ENCODE measurements around the gene PKD2L2.
"Not testable (repeated sequence)": the region's sequence is repeated elsewhere in the genome, so short reads cannot be mapped to it uniquely, and the experiment has no call there.

The PKD2L2 gene

DNA sequence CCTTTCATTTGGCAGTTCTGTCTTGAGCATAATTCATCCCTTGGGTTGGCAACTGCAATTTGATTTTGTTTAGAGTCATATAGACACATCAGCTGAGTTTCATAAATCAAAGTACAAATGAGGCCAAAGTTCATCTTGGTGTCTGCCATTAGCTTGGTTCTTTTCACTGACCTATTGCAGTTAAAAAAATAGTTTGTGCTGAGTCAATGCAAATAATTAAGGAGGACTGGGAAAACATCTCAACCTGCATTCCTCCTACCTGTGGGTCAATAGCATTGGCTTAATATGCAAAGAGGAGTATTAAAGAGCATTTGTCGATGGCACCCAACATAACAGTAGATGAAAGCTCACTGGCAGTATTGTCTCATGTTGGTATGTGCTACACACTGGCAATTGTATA is 1.6 kb downstream of the PKD2L2 start:
- no peak for DNase-seq

DNA sequence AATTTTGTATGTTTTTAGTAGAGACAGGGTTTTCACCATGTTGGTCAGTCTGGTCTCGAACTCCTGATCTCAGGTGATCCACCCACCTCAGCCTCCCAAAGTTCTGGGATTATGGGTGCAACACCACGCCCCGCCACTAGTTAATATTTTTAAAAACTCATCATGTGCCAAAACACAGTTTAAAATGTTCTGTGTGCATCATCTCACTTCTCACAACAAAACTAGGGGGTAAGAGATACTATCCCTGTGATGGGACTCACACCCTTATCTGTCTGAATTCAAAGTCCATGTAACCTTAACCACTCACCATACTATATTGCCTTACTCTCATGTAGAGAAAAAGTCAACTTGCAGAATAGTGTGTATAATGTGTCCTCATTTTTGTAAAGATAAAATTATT is 2.6 kb downstream of the PKD2L2 start:
- DNase-seq: no peak

DNA sequence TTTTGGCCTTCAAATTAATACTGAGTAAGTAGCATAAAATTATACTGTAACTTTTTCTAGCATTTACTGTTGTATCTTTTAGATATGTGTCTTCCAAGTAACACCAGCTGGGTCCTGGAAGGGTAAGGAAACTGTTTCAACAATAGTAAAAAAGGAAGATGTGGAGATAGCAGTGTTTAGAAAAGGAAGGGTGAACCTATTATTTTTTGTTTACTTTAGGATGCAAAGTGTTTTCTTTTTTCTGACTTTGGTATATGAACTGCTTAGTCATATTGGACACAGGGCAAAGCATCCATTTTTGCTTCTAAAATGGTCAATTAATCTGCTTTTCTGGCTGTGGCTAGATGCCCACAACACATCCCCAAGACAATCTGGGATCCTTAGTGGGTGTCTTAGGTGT is 5.3 kb downstream of the PKD2L2 start:
- DNase-seq: no peak

DNA sequence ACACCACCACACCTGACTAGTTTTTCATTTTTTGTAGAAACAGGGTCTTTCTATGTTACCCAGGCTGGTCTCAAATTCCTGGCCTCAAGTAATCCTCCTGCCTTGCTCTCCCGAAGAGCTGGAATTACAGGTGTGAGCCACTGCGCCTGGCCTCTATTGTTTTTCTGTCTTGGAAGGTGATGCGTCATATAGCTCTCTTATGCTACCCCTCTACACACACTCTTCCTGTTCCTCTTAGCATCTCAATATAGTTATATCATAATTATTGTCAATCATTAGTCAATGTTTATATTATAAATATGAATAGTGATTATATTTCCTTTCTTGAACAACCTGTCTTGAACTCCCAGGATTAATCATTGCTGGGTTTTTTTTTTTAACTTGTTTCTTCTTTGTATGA is 7.3 kb downstream of the PKD2L2 start:
- no peak for DNase-seq

DNA sequence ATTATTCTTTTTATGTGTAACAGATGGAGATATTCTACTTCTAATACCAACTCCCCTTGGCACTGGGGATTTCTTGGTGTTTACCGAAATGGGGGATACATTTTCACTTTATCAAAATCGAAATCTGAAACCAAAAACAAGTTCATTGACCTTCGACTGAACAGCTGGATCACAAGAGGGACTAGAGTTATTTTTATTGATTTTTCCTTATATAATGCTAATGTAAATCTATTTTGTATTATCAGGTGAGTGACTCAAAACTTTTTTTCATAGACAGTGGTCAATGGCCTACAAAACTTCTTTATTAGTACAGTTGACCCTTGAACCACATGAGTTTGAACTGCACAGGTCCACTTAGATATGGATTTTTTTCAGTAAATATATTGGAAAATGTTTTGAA is 10.2 kb downstream of the PKD2L2 start:
- no peak for DNase-seq

DNA sequence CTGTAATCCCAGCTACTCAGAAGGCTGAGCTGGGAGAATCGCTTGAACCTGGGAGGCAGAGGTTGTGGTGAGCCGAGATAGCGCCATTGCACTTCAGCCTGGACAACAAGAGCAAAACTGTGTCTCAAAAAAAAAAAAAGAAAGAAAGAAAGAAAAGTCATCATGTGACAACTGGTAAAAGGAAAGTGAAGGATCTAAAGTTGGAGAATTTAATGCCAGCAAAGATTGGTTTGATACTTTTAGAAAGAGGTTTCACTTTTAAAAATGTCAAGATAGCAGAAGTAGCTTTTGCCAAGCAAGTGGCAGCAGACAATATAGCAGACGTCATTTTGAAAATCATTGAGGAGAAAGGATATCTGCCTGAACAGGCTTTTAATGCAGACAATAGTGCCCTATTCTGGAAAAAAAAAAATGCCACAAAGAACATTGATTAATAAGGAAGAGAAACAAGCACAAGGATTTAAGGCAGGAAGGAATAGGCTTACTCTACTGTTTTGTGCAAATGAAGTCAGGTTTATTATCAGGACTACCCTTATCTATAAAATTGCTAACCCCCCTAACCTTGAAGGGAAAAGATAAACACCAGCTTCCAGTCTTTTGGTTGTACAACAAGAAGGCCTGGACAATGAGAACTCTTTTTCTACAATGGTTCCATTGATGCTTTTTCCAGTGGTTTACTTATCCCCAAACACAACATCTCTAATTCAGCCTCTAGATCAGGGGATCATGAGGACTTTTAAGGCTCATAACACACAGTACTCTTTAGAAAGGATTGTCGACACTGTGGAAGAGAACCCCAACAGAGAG is 12.0 kb downstream of the PKD2L2 start:
- no peak for DNase-seq

DNA sequence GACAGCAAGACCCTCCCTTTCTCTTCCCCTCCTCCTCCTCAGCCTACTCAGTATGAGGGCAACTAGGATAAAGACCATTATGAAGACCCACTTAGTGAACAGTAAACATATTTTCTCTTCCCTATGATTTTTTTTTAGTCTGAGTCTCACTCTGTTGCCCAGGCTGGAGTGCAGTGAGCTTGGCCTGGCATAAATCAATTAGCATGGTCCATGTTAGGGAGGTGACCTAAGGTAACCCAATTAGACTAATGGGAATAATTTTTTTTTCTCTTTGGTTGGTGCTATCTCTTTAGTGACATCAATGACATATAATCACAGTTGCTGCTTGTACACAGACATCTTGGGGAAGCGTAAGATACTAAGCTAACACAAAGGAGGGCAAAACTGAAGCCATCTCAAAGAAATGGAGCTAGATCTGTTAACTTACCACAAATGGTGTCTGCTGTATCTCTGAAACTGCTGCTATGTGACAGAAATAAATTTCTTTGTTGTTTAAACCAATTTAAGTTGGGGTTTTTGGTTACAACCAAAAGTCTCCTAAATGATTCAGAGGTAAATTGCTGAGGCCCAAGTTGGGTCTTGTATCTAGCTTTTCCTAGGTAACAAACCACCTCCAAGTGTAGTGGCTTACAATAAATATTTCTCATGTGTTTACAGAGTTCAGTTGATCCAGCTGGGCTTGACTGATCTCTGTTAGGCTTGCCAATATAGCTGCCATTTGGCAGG is 13.3 kb downstream of the PKD2L2 start:
- DNase-seq: no peak

DNA sequence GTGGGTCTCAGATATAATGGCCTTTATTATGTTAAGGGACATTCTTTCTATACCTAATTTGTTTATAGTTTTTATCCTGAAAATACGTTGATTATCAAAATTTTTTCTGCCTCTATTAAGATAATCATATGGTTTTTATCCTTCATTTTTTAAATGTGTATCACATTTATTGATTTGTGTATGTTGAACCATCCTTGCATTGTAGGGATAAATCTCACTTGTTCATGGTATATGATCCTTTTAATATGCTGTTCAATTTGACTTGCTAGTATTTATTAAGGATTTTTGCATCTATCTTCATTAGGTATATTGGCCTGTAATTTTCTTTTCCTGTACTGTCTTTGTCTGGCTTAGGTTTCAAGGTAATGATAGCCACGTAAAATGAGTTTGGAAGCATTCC is 25.5 kb downstream of the PKD2L2 start:
- DNase-seq: no peak

DNA sequence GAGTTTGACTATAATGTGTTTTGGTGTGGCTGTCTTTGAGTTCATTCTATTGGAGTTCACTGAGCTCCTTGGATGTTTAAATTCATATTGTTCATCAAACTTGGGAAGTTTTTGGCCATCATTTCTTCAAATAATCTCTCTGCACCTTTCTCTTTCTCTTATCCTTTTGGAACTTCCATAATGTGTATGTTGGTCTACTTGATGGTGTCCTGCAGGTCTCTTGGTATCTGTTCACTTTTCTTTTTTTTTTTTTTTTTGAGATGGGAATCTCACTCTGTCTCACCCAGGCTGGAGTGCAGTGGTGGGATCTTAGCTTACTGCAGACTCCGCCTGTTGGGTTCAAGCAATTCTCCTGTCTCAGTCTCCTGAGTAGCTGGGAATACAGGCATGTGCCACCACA is 27.7 kb downstream of the PKD2L2 start:
- no peak for DNase-seq

DNA sequence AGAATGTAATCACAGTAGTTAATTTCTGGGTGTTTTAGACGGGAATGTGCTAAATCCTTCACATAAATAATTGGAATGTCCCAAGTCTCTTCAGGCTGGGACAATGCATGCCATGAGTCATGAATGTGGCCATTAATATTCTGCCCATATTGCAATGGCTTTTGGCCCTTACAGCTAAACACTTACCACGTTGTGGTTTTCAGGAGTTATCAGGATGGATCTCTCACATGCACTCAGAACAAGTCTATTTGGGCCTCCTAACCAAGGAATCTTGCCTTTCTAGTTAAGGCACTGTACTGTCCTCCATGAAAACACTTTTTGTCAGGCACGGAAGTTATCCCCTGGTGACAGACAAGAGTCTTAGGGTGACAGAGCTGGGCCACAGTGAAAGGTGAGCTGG is 32.7 kb downstream of the PKD2L2 start:
- DNase-seq: peak; percentile 63

DNA sequence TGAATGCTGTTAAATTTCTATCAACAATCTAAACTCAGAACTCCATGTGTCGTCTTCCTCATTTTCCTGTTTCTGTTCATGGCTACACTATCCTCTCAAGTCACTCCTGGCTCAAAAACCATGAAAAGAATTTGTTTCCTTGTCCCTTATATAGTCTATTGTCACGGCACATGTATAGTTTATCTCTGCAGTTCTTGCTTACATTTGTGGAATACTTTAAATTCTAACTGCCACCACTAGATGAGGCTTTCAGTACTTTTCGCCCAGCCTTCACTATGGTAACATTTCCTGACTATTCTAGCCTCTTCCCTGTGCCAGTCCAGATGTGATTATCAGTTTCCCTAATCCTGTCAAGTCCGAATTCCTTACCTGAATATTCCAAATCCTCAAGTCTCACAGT is 34.6 kb downstream of the PKD2L2 start:
- peak; percentile 8 for DNase-seq

DNA sequence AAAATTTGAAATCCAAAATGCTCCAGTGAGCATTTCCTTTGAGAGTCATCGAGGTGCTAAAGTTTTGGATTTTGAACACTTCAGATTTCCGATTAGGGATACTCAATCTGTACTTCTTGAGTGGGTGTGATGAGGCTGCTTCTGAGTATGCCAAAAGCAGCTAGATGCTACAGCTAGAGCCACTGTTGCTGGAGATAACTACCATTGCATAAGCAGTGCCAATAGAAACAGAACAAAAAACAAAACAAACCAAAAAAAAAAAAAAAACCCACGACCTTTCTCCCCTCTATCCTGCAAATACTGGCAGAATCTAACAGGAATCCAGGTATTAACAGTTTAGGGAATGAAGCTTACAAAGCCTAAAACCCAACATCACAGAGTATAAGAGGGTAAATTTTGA is 43.5 kb downstream of the PKD2L2 start:
- DNase-seq: no peak

DNA sequence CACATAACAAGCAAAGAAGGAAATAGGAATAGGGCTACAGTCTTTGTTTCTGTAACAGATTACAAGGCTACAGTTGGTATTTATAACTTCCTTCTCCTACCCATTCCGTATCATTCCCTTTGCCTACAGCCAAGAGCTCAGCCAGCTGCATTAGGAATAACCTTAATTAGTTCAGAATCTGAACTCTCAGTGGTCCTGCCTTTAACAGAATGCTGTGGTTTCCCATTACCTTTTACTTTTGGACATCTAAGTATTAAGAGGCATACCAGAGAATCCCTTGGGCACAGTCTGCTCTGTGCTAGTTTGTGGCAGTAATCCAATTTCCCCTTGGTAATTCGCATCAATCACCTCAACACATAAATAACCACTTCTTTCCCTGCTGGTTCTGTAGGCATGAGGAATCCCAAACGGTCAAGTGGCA is 44.2 kb downstream of the PKD2L2 start:
- peak; percentile 67 for DNase-seq

DNA sequence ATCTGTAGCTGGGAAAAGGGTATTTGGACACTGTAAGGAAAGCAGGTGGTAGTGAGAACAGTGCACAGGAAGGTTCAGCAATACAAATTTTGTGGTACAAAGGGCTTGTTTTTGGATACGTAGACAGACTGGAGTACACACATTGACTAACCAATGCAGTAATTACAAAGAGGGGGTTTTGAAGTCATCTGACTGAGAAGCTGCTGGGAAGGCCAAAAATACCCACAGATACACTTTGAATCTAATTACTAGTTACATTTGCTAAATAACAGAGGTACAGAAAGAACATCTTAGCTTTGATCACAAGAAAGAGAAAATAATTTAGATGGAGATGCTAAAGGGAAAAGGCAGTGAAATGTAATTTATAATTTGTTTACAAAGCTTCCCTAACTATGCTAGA is 45.9 kb downstream of the PKD2L2 start:
- DNase-seq: no peak

DNA sequence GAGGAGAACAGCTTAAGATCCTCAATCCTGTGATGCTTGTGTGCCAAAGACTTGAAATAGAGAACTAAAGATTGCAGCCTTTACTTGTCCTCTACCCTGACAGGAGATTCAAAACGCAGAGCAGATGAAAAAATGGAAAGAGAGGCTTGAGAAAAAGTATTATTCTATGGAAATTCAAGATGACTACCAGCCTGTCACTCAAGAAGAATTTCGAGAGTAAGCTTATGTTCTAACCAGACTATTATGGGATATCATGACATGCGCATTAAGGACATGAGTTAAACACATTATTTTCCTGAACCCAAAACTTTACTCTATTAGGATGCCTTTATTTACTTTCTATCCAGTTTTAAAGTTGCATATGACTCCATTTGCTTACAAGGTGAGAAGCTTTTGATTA is 46.4 kb downstream of the PKD2L2 start:
- DNase-seq: no peak

DNA sequence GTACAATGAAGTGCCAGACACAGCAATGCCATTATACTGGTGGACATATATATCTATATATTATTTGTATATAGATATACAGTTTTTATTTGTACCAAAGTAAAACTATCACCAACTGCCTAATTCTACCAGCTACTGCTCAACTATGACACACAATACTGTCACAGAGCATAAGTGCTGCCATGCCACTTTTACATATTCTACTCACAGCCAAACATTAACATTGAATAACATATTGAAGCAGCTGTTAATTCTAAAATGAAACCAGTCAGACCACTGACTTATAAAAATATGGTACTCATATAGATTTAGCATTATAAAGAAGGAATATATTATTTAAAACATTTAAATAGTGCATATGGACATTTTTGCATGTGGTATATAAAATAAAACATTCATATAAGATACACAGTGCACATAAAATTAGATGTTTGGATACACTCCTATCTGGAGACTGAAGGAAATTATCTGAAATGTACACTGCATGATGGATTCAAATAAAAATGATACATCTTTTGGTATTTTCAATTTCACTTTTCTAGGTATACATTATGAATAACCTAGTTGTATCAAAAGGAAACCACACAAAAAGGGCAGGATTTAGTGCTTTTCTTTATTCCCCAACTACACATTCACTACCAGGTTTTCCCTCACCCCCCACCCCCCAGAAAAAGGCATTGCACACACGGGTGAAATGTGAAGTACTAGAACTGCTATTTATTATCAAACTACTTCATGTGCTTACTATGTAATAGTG is 48.9 kb downstream of the PKD2L2 start:
- no peak for DNase-seq

DNA sequence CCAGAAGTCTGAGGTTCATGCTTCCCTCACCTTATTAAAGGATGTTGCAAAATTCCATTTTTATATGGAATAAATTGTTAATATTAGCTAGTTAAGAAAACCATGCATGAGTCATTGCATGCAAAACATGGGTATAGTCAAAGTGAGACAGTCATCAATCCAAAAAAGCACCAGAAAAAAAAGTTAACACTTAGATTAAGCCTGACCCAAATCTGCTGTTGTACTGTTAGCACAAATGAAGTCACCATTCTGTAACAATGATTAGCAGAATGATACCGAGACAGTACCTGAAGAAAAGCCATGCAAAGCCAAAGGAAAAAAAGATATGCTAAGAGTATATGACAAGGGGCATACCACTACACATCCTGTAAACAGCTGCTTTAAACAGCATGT is 49.5 kb downstream of the PKD2L2 start:
- no peak for DNase-seq

DNA sequence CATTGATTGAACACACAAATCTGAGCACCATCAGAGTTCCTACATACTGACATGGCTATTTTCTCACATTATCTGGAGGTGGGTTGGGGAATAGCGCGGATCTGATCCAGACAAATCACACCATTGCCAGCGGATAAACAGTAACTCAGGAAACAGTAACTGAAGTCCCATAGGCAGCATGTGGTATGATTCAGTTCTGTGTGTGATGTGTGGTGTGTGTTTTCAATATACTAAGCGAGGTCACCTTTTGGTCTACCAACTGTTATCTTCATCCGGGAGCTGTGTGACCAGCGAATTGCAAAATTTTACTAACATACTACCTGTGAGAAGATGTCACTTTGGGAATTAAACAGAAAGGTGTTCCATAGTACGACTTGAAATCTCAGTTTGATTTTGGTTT is 50.1 kb downstream of the PKD2L2 start:
- no peak for DNase-seq

DNA sequence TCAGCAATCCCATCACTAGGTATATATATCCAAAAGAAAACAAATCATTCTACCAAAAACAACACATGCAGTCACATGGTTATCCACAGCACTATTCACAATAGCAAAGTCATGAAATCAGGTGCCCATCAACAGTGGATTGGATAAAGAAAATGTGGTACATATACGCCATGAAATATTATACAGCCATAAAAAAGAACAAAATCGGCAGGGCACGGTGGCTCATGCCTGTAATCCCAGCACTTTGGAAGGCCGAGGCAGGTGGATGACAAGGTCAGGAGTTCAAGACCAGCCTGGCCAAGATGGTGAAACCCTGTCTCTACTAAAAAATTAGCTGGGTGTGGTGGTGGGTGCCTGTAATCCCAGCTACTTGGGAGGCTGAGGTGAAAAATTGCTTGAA is 55.0 kb downstream of the PKD2L2 start:
- not testable (repeated sequence) for DNase-seq

DNA sequence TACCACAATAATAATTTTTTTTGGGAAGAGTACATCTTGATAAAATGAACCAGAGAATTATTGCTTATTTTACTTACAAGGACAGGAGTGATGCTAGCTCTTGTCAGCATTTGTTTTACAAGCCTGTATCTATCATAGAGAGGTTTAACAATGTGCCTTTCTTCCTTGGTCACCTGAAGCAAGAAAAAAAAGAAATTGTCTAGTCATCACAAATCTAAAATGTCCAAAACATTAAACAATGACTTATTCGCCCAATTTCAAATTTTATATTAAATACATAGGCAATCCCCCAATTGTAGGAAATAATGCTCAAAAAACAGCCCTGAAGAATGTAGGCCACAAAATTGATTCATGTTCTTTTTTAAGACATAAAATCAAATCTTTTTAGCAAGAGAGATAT is 56.6 kb downstream of the PKD2L2 start:
- no peak for DNase-seq

DNA sequence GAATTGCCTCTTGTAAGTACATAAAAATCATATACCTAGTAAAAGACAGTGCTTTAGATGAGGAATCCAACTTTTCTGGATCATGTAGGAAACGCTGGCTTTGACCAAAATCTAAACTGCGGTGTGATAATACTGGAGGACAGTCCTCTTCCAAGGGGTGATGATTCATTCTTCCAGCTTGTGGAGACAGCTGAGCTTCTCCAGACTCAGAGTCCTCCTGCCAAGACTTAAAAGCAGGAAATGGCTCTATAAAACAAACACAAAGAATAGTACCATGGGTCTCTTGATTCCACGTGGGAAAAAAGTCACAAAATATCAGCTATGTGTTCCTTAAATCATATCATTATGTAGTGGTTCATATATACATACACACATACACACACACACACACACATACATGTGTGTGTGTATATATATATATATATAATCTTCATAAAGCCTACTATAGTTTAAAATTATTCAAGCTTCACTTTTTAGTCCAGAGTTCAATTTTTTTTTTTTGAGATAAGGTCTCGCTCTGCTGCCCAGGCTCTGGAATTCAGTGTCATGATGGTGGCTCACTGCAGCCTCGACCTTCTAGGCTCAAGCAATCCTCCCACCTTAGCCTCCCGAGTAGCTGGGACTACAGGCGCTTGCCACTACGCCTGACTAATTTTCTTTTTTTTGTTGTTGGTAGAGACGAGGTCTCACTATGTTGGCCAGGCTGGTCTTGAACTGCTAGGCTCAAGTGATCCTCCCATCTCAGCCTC is 65.0 kb downstream of the PKD2L2 start:
- DNase-seq: peak; percentile 83

DNA sequence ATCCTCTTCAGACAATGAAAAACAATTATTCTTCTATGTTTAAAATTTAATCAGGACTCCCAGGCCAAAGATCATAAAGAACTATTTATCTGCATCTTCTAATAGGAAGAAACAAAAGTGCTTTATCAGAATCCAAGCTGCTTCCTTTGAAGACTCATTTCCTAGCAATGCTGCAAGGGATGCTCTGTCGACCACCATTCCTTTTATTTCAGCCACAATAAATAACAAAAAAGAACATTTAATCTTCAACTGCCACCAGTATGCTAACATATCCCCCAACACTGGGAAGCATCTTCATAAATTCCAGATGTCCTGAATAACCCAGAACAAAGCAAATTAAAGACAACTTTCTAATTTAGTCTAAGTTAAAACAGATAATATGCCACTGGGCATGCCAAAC is 68.7 kb downstream of the PKD2L2 start:
- no peak for DNase-seq

DNA sequence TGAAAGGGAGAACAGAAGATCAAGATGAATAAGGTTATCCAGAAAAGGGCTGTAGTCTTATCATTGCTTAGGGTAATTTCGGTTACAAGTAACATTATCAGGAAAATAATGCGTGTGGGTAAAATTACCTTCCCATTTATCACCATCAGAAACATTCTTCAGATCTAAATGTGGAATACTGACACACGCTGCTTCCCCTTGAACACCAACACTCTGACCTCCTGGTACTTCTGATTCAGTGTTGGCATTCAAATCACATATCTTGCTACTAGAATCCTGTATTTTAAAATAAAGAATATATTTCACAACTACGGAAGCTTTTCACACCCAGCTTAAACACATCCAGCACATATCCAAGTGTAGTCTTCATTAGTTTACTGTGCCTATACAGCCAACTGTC is 70.2 kb downstream of the PKD2L2 start:
- no peak for DNase-seq

Measured in fibroblast of skin of right quadriceps (primary cell).